H1 (cell line): ENCODE data around the gene CSGALNACT2. TPM values are rescaled to one million over a fixed set of nuclear protein-coding genes. Genes with fewer than 3 reads are reported as not detected.

Source experiments
- CTCF ChIA-PET: fragments of 300-600 bp; sonication (Branson Sonifier 250); formaldehyde crosslinking; loops from one replicate; lab custom pipeline; 2021; ENCODE audit not compliant: partially characterized antibody; lab: Charles Lee
- POLR2A ChIA-PET: fragments of 300-600 bp; sonication (Branson Sonifier 250); formaldehyde crosslinking; loops from one replicate; lab custom pipeline; 2021; ENCODE audit warnings: inconsistent platforms; ENCODE audit not compliant: partially characterized antibody; lab: Charles Lee
- DNase-seq, 2 experiments: peaks; one replicate each; pipeline versions ENCODE4 v3.0.0 to v3.0.0-alpha.2; 2010 to 2022; ENCODE audit warnings: low spot score in 2 of 2, low read depth in 1 of 2, mixed read lengths in 1 of 2
- FAIRE-seq: peaks from 2 replicates; lab custom pipeline; 2011; peaks lifted over from hg19 to GRCh38; lab: Jason Lieb, UNC
- H2AFZ ChIP-seq: 2 replicates; pipeline ENCODE4 v1.8.1; 2012; ENCODE audit warnings: low read length, inconsistent platforms
- H2AK5ac ChIP-seq: 2 replicates; pipeline ENCODE4 v1.6.1; 2013; ENCODE audit warnings: low read depth, low read length
- H2BK120ac ChIP-seq: replicated peaks from 2 replicates; pipeline ENCODE3; 2013; ENCODE audit warnings: low read depth, low read length, inconsistent platforms
- H2BK12ac ChIP-seq: 2 replicates; pipeline ENCODE4 v1.6.1; 2013; ENCODE audit warnings: low read depth, low read length
- H2BK15ac ChIP-seq: 2 replicates; pipeline ENCODE4 v1.6.1; 2013; ENCODE audit warnings: low read length
- H2BK20ac ChIP-seq: 2 replicates; pipeline ENCODE4 v1.6.1; 2013; ENCODE audit warnings: low read length
- H2BK5ac ChIP-seq: 2 replicates; pipeline ENCODE4 v1.6.1; 2013; ENCODE audit warnings: low read depth, low read length
- H3K14ac ChIP-seq: 2 replicates; pipeline ENCODE4 v1.6.1; 2013; ENCODE audit warnings: inconsistent platforms; ENCODE audit not compliant: insufficient read length
- H3K18ac ChIP-seq: 2 replicates; pipeline ENCODE4 v1.6.1; 2013; ENCODE audit warnings: low read length; ENCODE audit errors: extremely low read depth
- H3K23ac ChIP-seq: 2 replicates; pipeline ENCODE4 v1.6.1; 2013; ENCODE audit warnings: inconsistent platforms; ENCODE audit not compliant: insufficient read length
- H3K23me2 ChIP-seq: 2 replicates; pipeline ENCODE4 v1.6.1; 2013; ENCODE audit warnings: low read depth, low read length
- H3K27ac ChIP-seq: 2 replicates; pipeline ENCODE4 v1.6.1; 2011; ENCODE audit warnings: low read depth, low read length, inconsistent platforms
- H3K27me3 ChIP-seq, 4 experiments: replicated peaks in 1 of 4; 1 replicate in 1 of 4; 2 replicates in 3 of 4; pipeline versions ENCODE4 v1.6.1 to v1.8.1; 2011 to 2013; ENCODE audit warnings: low read length in 3 of 4, mild to moderate bottlenecking in 3 of 4, inconsistent platforms in 2 of 4, mixed read lengths in 2 of 4, moderate library complexity in 1 of 4; ENCODE audit not compliant: control insufficient read depth in 3 of 4, insufficient read depth in 3 of 4; ENCODE audit errors: extremely low read depth in 1 of 4
- H3K36me3 ChIP-seq, 4 experiments: 2 replicates each; pipeline versions ENCODE4 v1.6.1 to v1.8.1; 2011 to 2013; ENCODE audit warnings: mild to moderate bottlenecking in 4 of 4, low read length in 3 of 4, moderate library complexity in 2 of 4, control low read depth in 1 of 4, inconsistent platforms in 1 of 4; ENCODE audit not compliant: insufficient read depth in 4 of 4, control insufficient read depth in 2 of 4
- H3K4ac ChIP-seq: replicated peaks from 2 replicates; pipeline ENCODE3; 2013; ENCODE audit warnings: low read length, low read depth, mixed read lengths, inconsistent platforms; ENCODE audit not compliant: insufficient read length
- H3K4me1 ChIP-seq, 4 experiments: replicated peaks in 1 of 4; 1 replicate in 1 of 4; 2 replicates in 3 of 4; pipeline versions ENCODE4 v1.6.1 to v1.8.1; 2011 to 2013; ENCODE audit warnings: low read length in 3 of 4, inconsistent platforms in 2 of 4, mixed read lengths in 1 of 4; ENCODE audit not compliant: insufficient read depth in 4 of 4, control insufficient read depth in 3 of 4
- H3K4me2 ChIP-seq, 2 experiments: 2 replicates each; pipeline versions ENCODE4 v1.6.1 to v1.8.1; 2011 to 2013; ENCODE audit warnings: low read depth in 2 of 2, low read length in 2 of 2, control low read depth in 1 of 2, inconsistent platforms in 1 of 2, mild to moderate bottlenecking in 1 of 2; ENCODE audit not compliant: insufficient read depth in 1 of 2
- H3K4me3 ChIP-seq, 4 experiments: fragments of 200-600, 300-600 bp in 1 of 4; sonication (generic), shearing (Covaris generic), sonication (Bioruptor Twin) in 1 of 4; 2 replicates each; pipeline versions ENCODE4 v1.5.1 to v1.8.1; 2011 to 2016; ENCODE audit warnings: low read length in 4 of 4, low read depth in 3 of 4, control low read depth in 2 of 4, inconsistent platforms in 2 of 4, mild to moderate bottlenecking in 2 of 4, mixed read lengths in 1 of 4, moderate library complexity in 1 of 4; ENCODE audit not compliant: insufficient read depth in 2 of 4; ENCODE audit errors: extremely low read depth in 1 of 4
- H3K56ac ChIP-seq: replicated peaks from 2 replicates; pipeline ENCODE3; 2013; ENCODE audit warnings: low read depth, mild to moderate bottlenecking, mixed read lengths, low read length, inconsistent platforms; ENCODE audit not compliant: insufficient read length
- H3K79me1 ChIP-seq: 2 replicates; pipeline ENCODE4 v1.6.1; 2013; ENCODE audit warnings: low read depth, low read length, control low read depth
- H3K79me2 ChIP-seq, 2 experiments: 2 replicates each; pipeline versions ENCODE4 v1.6.1 to v1.8.1; 2012 to 2013; ENCODE audit warnings: low read length in 2 of 2, mild to moderate bottlenecking in 2 of 2, inconsistent platforms in 1 of 2; ENCODE audit not compliant: insufficient read depth in 2 of 2, control insufficient read depth in 1 of 2
- H3K9ac ChIP-seq, 4 experiments: replicated peaks in 1 of 4; 1 replicate in 1 of 4; 2 replicates in 3 of 4; pipeline versions ENCODE4 v1.6.1 to v1.8.1; 2011 to 2013; ENCODE audit warnings: low read depth in 3 of 4, low read length in 3 of 4, control low read depth in 2 of 4, mild to moderate bottlenecking in 2 of 4, moderate library complexity in 2 of 4, inconsistent platforms in 1 of 4; ENCODE audit errors: extremely low read depth in 1 of 4
- H3K9me3 ChIP-seq, 2 experiments: 2 replicates each; pipeline versions ENCODE4 v1.6.1 to v1.8.1; 2012 to 2013; ENCODE audit warnings: mild to moderate bottlenecking in 2 of 2, moderate library complexity in 2 of 2, control low read depth in 1 of 2, inconsistent platforms in 1 of 2, low read depth in 1 of 2, low read length in 1 of 2, mixed read lengths in 1 of 2; ENCODE audit not compliant: insufficient read depth in 2 of 2
- H4K20me1 ChIP-seq, 2 experiments: replicated peaks in 1 of 2; 2 replicates each; pipeline versions ENCODE3 to v1.8.1; 2011 to 2013; ENCODE audit warnings: inconsistent platforms in 2 of 2, low read length in 2 of 2, mild to moderate bottlenecking in 1 of 2; ENCODE audit not compliant: insufficient read depth in 2 of 2, control insufficient read depth in 1 of 2
- H4K5ac ChIP-seq: 2 replicates; pipeline ENCODE4 v1.6.1; 2013; ENCODE audit warnings: low read length, low read depth, mixed read lengths, inconsistent platforms; ENCODE audit not compliant: insufficient read length
- H4K8ac ChIP-seq: 2 replicates; pipeline ENCODE4 v1.8.0; 2013; ENCODE audit warnings: mild to moderate bottlenecking, moderate library complexity, low read length, inconsistent platforms; ENCODE audit not compliant: insufficient read depth; ENCODE audit errors: extremely low read depth
- H4K91ac ChIP-seq: replicated peaks from 2 replicates; pipeline ENCODE3; 2013; ENCODE audit warnings: low read length, mixed read lengths, inconsistent platforms; ENCODE audit not compliant: insufficient read length
- BACH1 ChIP-seq: IDR thresholded peaks from 2 replicates; pipeline ENCODE4 v1.6.1; 2012; ENCODE audit warnings: low read length, improper control_type of control experiment
- CBX5 ChIP-seq: fragments of 300-800, 300-1000 bp; sonication (generic); IDR thresholded peaks from 2 replicates; pipeline ENCODE4 v1.7.1; 2016; ENCODE audit warnings: antibody characterized with exemption, low read length, low read depth
- CBX8 ChIP-seq: fragments of 300-800, 300-1000 bp; sonication (generic); IDR thresholded peaks from 2 replicates; pipeline ENCODE4 v1.7.1; 2016; ENCODE audit warnings: low read depth, low read length, borderline replicate concordance
- EGR1 ChIP-seq: IDR thresholded peaks from 2 replicates; pipeline ENCODE4 v1.6.1; 2011; ENCODE audit warnings: low read depth, low read length, borderline replicate concordance
- KDM4A ChIP-seq: IDR thresholded peaks from one replicate; pipeline ENCODE4 v1.7.1; 2012; ENCODE audit warnings: low read depth, mild to moderate bottlenecking, moderate library complexity, low read length, inconsistent platforms; ENCODE audit not compliant: severe bottlenecking
- PHF8 ChIP-seq: fragments of 200-600 bp; sonication (generic); conservative IDR thresholded peaks from 2 replicates; pipeline ENCODE4 v1.7.1; 2012; ENCODE audit warnings: low read depth, mild to moderate bottlenecking, inconsistent platforms, low read length, moderate library complexity
- POLR2AphosphoS5 ChIP-seq: IDR thresholded peaks from 2 replicates; pipeline ENCODE4 v1.6.1; 2011; ENCODE audit warnings: low read depth, low read length
- POU5F1 ChIP-seq: IDR thresholded peaks from 2 replicates; pipeline ENCODE4 v1.6.1; 2011; ENCODE audit warnings: low read depth, mild to moderate bottlenecking, low read length, moderate library complexity
- RAD21 ChIP-seq, 2 experiments: IDR thresholded peaks in 1 of 2; conservative IDR thresholded peaks in 1 of 2; 2 replicates each; pipeline ENCODE4 v1.6.1; 2011; ENCODE audit warnings: low read depth in 2 of 2, low read length in 2 of 2, improper control_type of control experiment in 1 of 2, inconsistent platforms in 1 of 2, mild to moderate bottlenecking in 1 of 2, moderate library complexity in 1 of 2
- SIN3A ChIP-seq, 2 experiments: IDR thresholded peaks in 1 of 2; conservative IDR thresholded peaks in 1 of 2; 2 replicates each; pipeline ENCODE4 v1.6.1; 2011 to 2012; ENCODE audit warnings: low read length in 2 of 2, improper control_type of control experiment in 1 of 2, low read depth in 1 of 2, mild to moderate bottlenecking in 1 of 2
- SRF ChIP-seq: IDR thresholded peaks from 2 replicates; pipeline ENCODE4 v1.6.1; 2011; ENCODE audit warnings: mild to moderate bottlenecking, low read depth, low read length, moderate library complexity
- WGBS, 2 experiments: shearing (Covaris generic) in 1 of 2; methylation state at CpG; one replicate each; pipeline versions ENCODE4 v1.1.6 to v1.1.7; 2013 to 2015; ENCODE audit warnings: low lambda C conversion rate in 2 of 2, mixed read lengths in 2 of 2, inconsistent platforms in 1 of 2, low coverage in 1 of 2, missing lambda C conversion rate in 1 of 2; ENCODE audit not compliant: insufficient replicate concordance in 2 of 2, insufficient coverage in 1 of 2, insufficient read length in 1 of 2; ENCODE audit errors: extremely low coverage in 1 of 2, missing lambda C conversion rate in 1 of 2; 5-methylcytosine and 5-hydroxymethylcytosine counted together
- polyA plus RNA-seq, 7 experiments: library from polyadenylated mRNA; depleted of rRNA in 3 of 7; stranded (reverse) in 5 of 7; unstranded in 2 of 7; fragments of >200 nt in 5 of 7; fragments of 200-250 nt in 2 of 7; gene quantifications; 1 replicate in 5 of 7; 2 replicates in 1 of 7; 4 replicates in 1 of 7; pipeline versions ENCODE4 v1.2.1 to v1.2.3, GENCODE V29; 2011 to 2013; ENCODE audit warnings: missing spikeins in 2 of 7, mixed read lengths in 2 of 7
- total RNA-seq: library from RNA; stranded (reverse); fragmentation: NEBNext Ultra II Directional; extraction: Animal tissue kit (Norgen Biotek cat#: 25700); gene quantifications from 2 replicates; pipeline ENCODE4 v1.2.1, GENCODE V29; 2021
- TF ChIP-seq, protein P1 (sequence below): IDR thresholded peaks from 2 replicates; pipeline ENCODE4 v1.6.1; 2011; ENCODE audit warnings: low read depth, mild to moderate bottlenecking, low read length; ENCODE audit not compliant: insufficient read depth

CSGALNACT2 gene
- total and polyA plus RNA-seq, 2 of the 8 experiments (the other 6 are each of a cell fraction or from before 2014, with no cell fraction given), result 2.6 to 5.3 TPM

DNA sequence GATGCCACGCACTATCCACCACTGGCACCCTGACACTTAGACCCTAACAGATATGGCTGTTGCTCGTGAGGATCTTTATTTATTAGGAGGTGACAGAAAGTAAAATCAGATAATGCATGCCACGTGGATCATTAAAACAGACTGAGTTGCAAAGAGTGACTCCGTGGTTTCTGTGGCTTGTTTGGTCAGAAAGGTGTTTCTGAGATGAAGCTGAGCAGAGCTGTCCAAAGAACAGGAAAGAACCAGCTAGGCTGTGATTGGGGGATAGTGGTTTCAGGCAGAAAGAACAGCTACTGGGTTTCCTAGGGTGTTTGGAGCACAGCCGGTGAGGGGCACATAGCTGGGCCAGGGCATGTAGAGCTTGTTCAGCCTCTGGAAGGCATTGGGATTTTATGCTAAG, 34.4 kb downstream of the CSGALNACT2 start:
- Histone ChIP-seq H3K27ac (no peak overlapping the region), H3K4me3 (no peak overlapping the region), H4K91ac (no peak overlapping the region), H2AK5ac (no peak overlapping the region)
- FAIRE-seq, result no peak
- no peak for TF ChIP-seq EGR1
- TF ChIP-seq SRF, result no peak
- no peak for TF ChIP-seq RAD21 (IDR thresholded peaks at IDR 0.05 in 1 of 2, conservative IDR thresholded peaks at IDR 0.05 in 1 of 2; ENCODE audit: low read depth in 2 of 2, low read length in 2 of 2)
- TF ChIP-seq PHF8, result no peak
- no peak for TF ChIP-seq POU5F1
- TF ChIP-seq POLR2AphosphoS5, result no peak
- no peak for TF ChIP-seq KDM4A
- no peak for TF ChIP-seq SIN3A (conservative IDR thresholded peaks at IDR 0.05 in 1 of 2, IDR thresholded peaks at IDR 0.05 in 1 of 2; ENCODE audit: low read depth in 1 of 2, low read length in 2 of 2)
- no peak for TF ChIP-seq BACH1
- no peak for TF ChIP-seq CBX8
- TF ChIP-seq, protein P1, sequence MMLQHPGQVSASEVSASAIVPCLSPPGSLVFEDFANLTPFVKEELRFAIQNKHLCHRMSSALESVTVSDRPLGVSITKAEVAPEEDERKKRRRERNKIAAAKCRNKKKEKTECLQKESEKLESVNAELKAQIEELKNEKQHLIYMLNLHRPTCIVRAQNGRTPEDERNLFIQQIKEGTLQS, result no peak
- TF ChIP-seq CBX5, result no peak
- TF ChIP-seq, all 59 proteins: peak for 0
- Histone ChIP-seq H2BK5ac (no peak overlapping the region), H3K18ac (no peak overlapping the region), H4K5ac (no peak overlapping the region), H3K9ac (no peak overlapping the region), H3K23me2 (no peaks in the 10 kb centered on the region; the same call in 1 of the 2 replicates), H4K8ac (no peak overlapping the region), H2BK20ac (no peak overlapping the region), H4K20me1 (peaks cover 0 to 5% of the 10 kb centered on the region in 2 experiments), H2BK15ac (no peak overlapping the region), H3K56ac (no peak overlapping the region), H3K4ac (no peak overlapping the region), H3K14ac (no peak overlapping the region), H3K23ac (no peak overlapping the region), H2BK120ac (no peak overlapping the region), H3K27me3 (no peaks in the 10 kb centered on the region), H3K36me3 (peaks cover 0 to 2% (median 0%) of the 10 kb centered on the region in 4 experiments; a peak in 1 of 8 replicates), H3K9me3 (no peaks in the 10 kb centered on the region), H2AFZ (no peak overlapping the region), H3K4me1 (no peaks in the 10 kb centered on the region; a peak in 1 of 7 replicates), H3K79me1 (no peaks in the 10 kb centered on the region), H3K79me2 (no peaks in the 10 kb centered on the region), H2BK12ac (no peak overlapping the region), H3K4me2 (no peak overlapping the region)
- DNase-seq, result no peak
- POLR2A ChIA-PET, result interaction anchor here (2.1 kb wide), 1 partner anchor 29 kb away, joined by 5 read pairs; no protein-coding TSS in a partner anchor
- 88% methylated on average over 5 of the region's 5 CpGs; no CpG with 5 or more reads in 1 of the 2 experiments for WGBS, 2 experiments
- CTCF ChIA-PET, result interaction anchor here (0.8 to 10.6 kb wide), 8 partner anchors 8 to 85 kb away, joined by 3 to 86 read pairs (median 8); no protein-coding TSS in a partner anchor
